ENCODE results near the gene EPC2.
"Not testable (repeated sequence)": the region's sequence is repeated elsewhere in the genome, so short reads cannot be mapped to it uniquely, and the experiment has no call there.

Gene EPC2

DNA sequence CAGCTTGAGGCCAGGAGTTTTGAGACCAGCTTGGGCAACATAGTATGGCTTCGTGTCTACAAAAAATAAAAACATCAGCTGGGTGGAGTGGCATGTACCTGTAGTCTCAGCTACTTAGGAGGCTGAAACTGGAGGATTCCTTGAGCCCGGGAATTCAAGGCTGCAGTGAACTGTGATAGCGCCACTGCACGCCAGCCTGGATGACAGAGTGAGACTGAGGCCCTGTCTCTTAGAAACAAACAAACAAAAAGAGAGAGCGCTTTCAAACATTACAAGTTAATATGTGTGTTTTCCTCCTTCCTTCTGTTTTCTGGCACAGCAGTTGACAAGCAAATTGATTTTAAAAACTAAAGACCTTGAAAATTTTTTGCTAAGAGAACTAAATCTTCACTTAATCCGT lies 9.9 kb downstream of the EPC2 start:
- Histone ChIP-seq H3K36me3 (ENCODE audit: control insufficient read depth, insufficient read depth, low read length) (no peaks in the 10 kb centered on the region), H3K4me1 (ENCODE audit: control insufficient read depth, insufficient read depth, low read length, poor library complexity, severe bottlenecking) (peaks cover 12% of the 10 kb centered on the region), H3K4me3 (ENCODE audit: extremely low read depth, insufficient read depth, low read length, poor library complexity, severe bottlenecking) (no peak overlapping the region), H3K27ac (ENCODE audit: low read depth, low read length, severe bottlenecking) (no peak overlapping the region), H3K9me3 (ENCODE audit: control insufficient read depth, low read length) (no peaks in the 10 kb centered on the region)
- WGBS, 2 experiments (ENCODE audit: insufficient coverage in 2 of 2), result 88 to 95% methylated on average over 4 to 5 of the region's 6 CpGs

DNA sequence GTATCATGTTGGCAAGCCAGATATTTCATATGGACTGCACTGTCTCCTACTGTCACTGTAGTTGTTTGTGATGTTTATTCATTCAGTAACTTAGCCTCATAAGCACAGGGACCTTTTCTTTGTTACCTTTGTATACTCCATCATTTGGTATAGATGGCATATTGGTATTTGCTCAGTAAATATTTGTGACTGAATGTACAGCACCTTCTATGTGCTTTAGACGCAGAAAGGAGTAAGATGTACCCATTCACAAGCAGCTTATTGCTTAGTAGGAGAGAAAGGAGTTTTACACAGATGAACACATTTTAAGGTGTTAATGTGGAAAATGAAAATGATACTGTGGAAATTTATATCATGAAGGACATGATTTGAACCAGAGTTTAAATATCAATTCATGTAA lies 12.0 kb downstream of the EPC2 start:
- no peak overlapping the region for H3K27ac ChIP-seq (ENCODE audit: low read depth, low read length, severe bottlenecking)
- H3K36me3 ChIP-seq (ENCODE audit: control insufficient read depth, insufficient read depth, low read length), result no peaks in the 10 kb centered on the region
- no peak overlapping the region for H3K4me3 ChIP-seq (ENCODE audit: extremely low read depth, insufficient read depth, low read length, poor library complexity, severe bottlenecking)
- peaks cover 17% of the 10 kb centered on the region for H3K4me1 ChIP-seq (ENCODE audit: control insufficient read depth, insufficient read depth, low read length, poor library complexity, severe bottlenecking)
- whole genome bisulfite sequencing, 2 experiments (ENCODE audit: insufficient coverage in 2 of 2), result 100% methylated on average over 1 of the region's 1 CpG
- no peaks in the 10 kb centered on the region for H3K9me3 ChIP-seq (ENCODE audit: control insufficient read depth, low read length)

DNA sequence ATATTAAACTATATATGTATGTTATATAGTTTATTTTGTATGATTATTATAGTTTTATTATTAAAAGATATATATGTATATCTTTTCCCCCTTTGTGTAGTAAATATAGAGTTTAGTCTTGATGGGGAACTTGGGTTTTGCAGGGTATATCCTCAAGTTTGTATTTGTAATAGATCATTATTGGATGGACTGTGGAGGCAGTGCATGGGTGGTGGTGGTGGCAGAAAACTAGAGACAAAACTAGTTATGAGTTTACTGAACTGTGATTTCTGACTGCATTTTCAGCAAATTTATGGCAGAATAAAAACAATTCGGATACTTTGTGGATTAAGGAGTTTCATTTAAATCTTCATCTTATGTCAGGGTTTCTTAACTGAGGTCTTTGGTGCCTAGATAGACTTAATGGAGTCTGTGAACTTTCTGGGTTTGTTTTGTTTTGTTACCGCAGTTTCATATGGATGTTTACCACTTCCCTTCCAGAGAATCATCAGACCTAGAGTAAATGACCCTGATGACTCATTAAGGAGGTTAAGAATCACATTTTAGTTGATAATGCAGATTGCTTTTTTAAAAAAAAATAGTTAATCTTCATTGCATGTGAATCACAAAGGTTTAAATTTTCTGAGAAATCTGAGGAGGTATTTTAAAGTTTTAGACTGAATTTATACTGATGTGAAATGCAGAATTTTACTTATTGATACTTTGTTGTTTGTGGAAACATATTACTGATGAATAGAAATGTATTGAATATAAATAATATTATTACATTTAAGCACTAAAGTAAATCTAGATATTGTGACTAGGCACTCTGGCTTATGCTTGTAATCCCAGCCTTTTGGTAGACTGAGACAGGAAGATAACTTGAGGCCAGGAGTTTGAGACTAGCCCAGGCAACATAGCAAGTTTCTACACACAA lies 14.5 kb downstream of the EPC2 start:
- Histone ChIP-seq H3K4me1 (ENCODE audit: control insufficient read depth, insufficient read depth, low read length, poor library complexity, severe bottlenecking) (peaks cover 11% of the 10 kb centered on the region), H3K36me3 (ENCODE audit: control insufficient read depth, insufficient read depth, low read length) (no peaks in the 10 kb centered on the region), H3K27ac (ENCODE audit: low read depth, low read length, severe bottlenecking) (peak overlapping the region; percentile 84), H3K4me3 (ENCODE audit: extremely low read depth, insufficient read depth, low read length, poor library complexity, severe bottlenecking) (no peak overlapping the region), H3K9me3 (ENCODE audit: control insufficient read depth, low read length) (no peaks in the 10 kb centered on the region)
- 100% methylated on average over 1 of the region's 2 CpGs for WGBS, 2 experiments (ENCODE audit: insufficient coverage in 2 of 2)

DNA sequence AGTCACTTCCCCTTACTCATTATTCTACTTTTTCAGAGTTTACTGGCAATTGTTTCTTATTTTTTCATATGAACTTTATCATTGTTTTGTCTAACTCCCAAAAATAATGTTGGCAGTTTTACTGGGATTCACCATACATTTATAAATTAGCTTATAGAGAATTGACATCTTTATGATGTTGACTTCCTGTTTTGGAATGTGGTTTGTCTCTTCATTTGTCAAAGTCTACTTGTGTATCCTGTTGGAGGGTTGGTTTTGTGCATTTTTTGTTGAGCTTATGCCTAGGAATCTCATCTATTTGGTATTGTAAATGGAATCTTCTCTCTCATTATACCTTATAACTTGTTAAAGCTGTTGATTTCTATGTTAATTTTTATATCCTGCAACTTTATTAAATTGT lies 16.4 kb downstream of the EPC2 start:
- Histone ChIP-seq H3K4me3 (ENCODE audit: extremely low read depth, insufficient read depth, low read length, poor library complexity, severe bottlenecking) (no peak overlapping the region), H3K9me3 (ENCODE audit: control insufficient read depth, low read length) (no peaks in the 10 kb centered on the region), H3K4me1 (ENCODE audit: control insufficient read depth, insufficient read depth, low read length, poor library complexity, severe bottlenecking) (peaks cover 11% of the 10 kb centered on the region), H3K36me3 (ENCODE audit: control insufficient read depth, insufficient read depth, low read length) (no peaks in the 10 kb centered on the region), H3K27ac (ENCODE audit: low read depth, low read length, severe bottlenecking) (no peak overlapping the region)

DNA sequence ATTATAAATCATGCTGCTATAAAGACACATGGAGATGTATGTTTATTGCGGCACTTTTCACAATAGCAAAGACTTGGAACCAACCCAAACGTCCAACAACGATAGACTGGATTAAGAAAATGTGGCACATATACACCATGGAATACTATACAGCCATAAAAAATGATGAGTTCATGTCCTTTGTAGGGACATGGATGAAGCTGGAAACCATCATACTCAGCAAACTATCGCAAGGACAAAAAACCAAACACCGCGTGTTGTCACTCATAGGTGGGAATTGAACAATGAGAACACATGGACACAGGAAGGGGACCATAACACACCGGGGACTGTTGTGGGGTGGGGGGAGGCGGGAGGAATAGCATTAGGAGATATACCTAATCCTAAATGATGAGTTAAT lies 17.8 kb downstream of the EPC2 start:
- H3K4me3 ChIP-seq (ENCODE audit: extremely low read depth, insufficient read depth, low read length, poor library complexity, severe bottlenecking); H3K27ac ChIP-seq (ENCODE audit: low read depth, low read length, severe bottlenecking); H3K9me3 ChIP-seq (ENCODE audit: control insufficient read depth, low read length); H3K36me3 ChIP-seq (ENCODE audit: control insufficient read depth, insufficient read depth, low read length): not testable (repeated sequence)
- 100% methylated on average over 2 to 3 of the region's 8 CpGs for WGBS, 2 experiments (ENCODE audit: insufficient coverage in 2 of 2)
- peaks cover 11% of the 10 kb centered on the region for H3K4me1 ChIP-seq (ENCODE audit: control insufficient read depth, insufficient read depth, low read length, poor library complexity, severe bottlenecking)

- Histone ChIP-seq H3K4me1 (ENCODE audit: control insufficient read depth, insufficient read depth, low read length, poor library complexity, severe bottlenecking) (peaks cover 7% of the 10 kb centered on the region), H3K36me3 (ENCODE audit: control insufficient read depth, insufficient read depth, low read length) (no peaks in the 10 kb centered on the region), H3K9me3 (ENCODE audit: control insufficient read depth, low read length) (no peaks in the 10 kb centered on the region), H3K4me3 (ENCODE audit: extremely low read depth, insufficient read depth, low read length, poor library complexity, severe bottlenecking) (no peak overlapping the region), H3K27ac (ENCODE audit: low read depth, low read length, severe bottlenecking) (no peak overlapping the region)
- WGBS, 2 experiments (ENCODE audit: insufficient coverage in 2 of 2), result 81 to 87% methylated on average over 5 to 6 of the region's 8 CpGs
These were observed 19.7 kb downstream of the EPC2 start for GRCh38 chr2:148664229-148664628.

- Histone ChIP-seq H3K27ac (ENCODE audit: low read depth, low read length, severe bottlenecking) (no peak overlapping the region), H3K4me1 (ENCODE audit: control insufficient read depth, insufficient read depth, low read length, poor library complexity, severe bottlenecking) (no peaks in the 10 kb centered on the region), H3K9me3 (ENCODE audit: control insufficient read depth, low read length) (no peaks in the 10 kb centered on the region), H3K4me3 (ENCODE audit: extremely low read depth, insufficient read depth, low read length, poor library complexity, severe bottlenecking) (no peak overlapping the region), H3K36me3 (ENCODE audit: control insufficient read depth, insufficient read depth, low read length) (no peaks in the 10 kb centered on the region)
These were observed 22.0 kb downstream of the EPC2 start for GRCh38 chr2:148666555-148666954.

DNA sequence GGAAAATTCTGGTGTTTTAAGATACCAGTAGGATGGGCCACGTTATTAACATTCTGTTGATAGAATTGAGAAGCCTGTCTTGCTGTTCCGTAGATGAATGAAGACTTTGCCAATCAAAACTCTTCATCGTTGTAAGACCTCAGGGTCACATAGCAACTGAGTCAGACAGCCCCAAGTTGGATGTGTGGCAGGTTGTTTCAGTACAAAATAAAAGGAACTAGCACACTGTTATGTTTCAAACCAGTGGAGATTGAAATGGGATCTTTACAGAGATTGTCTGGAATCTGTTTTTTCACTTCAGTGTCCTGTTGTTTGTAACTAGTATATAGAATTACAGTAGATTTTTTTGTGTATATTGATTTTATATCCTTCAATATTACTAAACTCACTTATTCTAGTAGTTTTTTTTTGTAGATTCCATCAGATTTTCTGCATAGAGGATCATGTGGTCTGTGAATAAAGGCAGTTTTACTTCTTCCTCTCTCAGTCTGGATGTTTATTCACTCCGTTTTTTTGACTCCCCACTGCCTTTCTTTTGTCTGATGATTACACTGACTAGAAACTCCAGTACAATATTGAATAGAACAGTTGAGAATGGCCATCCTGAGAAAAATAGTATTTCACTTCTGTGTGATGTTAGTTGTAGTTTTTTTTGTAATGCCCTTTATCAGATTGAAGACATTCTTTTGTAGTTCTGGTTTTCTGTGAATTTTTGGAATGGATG lies 22.7 kb downstream of the EPC2 start:
- no peak overlapping the region for H3K4me3 ChIP-seq (ENCODE audit: extremely low read depth, insufficient read depth, low read length, poor library complexity, severe bottlenecking)

GRCh38 chr2:148670773-148671172 lies 26.2 kb downstream of the EPC2 start:
- Histone ChIP-seq H3K4me3 (ENCODE audit: extremely low read depth, insufficient read depth, low read length, poor library complexity, severe bottlenecking) (no peak overlapping the region), H3K9me3 (ENCODE audit: control insufficient read depth, low read length) (no peaks in the 10 kb centered on the region), H3K27ac (ENCODE audit: low read depth, low read length, severe bottlenecking) (no peak overlapping the region), H3K36me3 (ENCODE audit: control insufficient read depth, insufficient read depth, low read length) (no peaks in the 10 kb centered on the region), H3K4me1 (ENCODE audit: control insufficient read depth, insufficient read depth, low read length, poor library complexity, severe bottlenecking) (peaks cover 9% of the 10 kb centered on the region)
- 89 to 100% methylated on average over 1 of the region's 1 CpG for WGBS, 2 experiments (ENCODE audit: insufficient coverage in 2 of 2)

More for the DNA sequence above, 22.7 kb downstream of the EPC2 start:
- Histone ChIP-seq H3K9me3 (ENCODE audit: control insufficient read depth, low read length) (no peaks in the 10 kb centered on the region), H3K4me1 (ENCODE audit: control insufficient read depth, insufficient read depth, low read length, poor library complexity, severe bottlenecking) (no peaks in the 10 kb centered on the region), H3K27ac (ENCODE audit: low read depth, low read length, severe bottlenecking) (no peak overlapping the region), H3K36me3 (ENCODE audit: control insufficient read depth, insufficient read depth, low read length) (no peaks in the 10 kb centered on the region)
- WGBS, 2 experiments (ENCODE audit: insufficient coverage in 2 of 2), result 92 to 93% methylated on average over 3 of the region's 4 CpGs

GRCh38 chr2:148674063-148675020 lies 29.8 kb downstream of the EPC2 start:
- H3K9me3 ChIP-seq (ENCODE audit: control insufficient read depth, low read length), result no peaks in the 10 kb centered on the region
- no peak overlapping the region for H3K4me3 ChIP-seq (ENCODE audit: extremely low read depth, insufficient read depth, low read length, poor library complexity, severe bottlenecking)
- H3K4me1 ChIP-seq (ENCODE audit: control insufficient read depth, insufficient read depth, low read length, poor library complexity, severe bottlenecking), result peaks cover 9% of the 10 kb centered on the region
- no peak overlapping the region for H3K27ac ChIP-seq (ENCODE audit: low read depth, low read length, severe bottlenecking)
- no peaks in the 10 kb centered on the region for H3K36me3 ChIP-seq (ENCODE audit: control insufficient read depth, insufficient read depth, low read length)
- WGBS, 2 experiments (ENCODE audit: insufficient coverage in 2 of 2), result 14% methylated on average over 1 of the region's 2 CpGs; no CpG with 5 or more reads in 1 of the 2 experiments

Measured in mesodermal cell (in vitro differentiated cells).